ENCODE results near the gene PUS7. TPM values are rescaled to one million over a fixed set of nuclear protein-coding genes. Genes with fewer than 3 reads are reported as not detected.

The PUS7 gene
- total and polyA plus RNA-seq, 8 donors: 0.58 to 24.2 (median 9.2) TPM

GRCh38 chr7:105478606-105479005 lies 43.5 kb downstream of the PUS7 start:
- Histone ChIP-seq H3K4me1 (no peaks in the 10 kb centered on the region), H3K36me3 (peaks cover 0 to 32% (median 24%) of the 10 kb centered on the region in 4 donors), H3K9me3 (no peaks in the 10 kb centered on the region), H3K27me3 (no peaks in the 10 kb centered on the region), H3K4me3 (no peak overlapping the region), H3K27ac (no peak overlapping the region)
- no peak for DNase-seq
- TF ChIP-seq EP300 (IDR thresholded peaks at IDR 0.05) (no peak), POLR2A (IDR thresholded peaks at IDR 0.05) (no peak), POLR2AphosphoS5 (IDR thresholded peaks at IDR 0.05) (no peak), CTCF (IDR thresholded peaks at IDR 0.05) (no peak)
- intact Hi-C loops (cut with DNase I; ENCODE audit: low total_unique reads): no loop called here
- 69 to 82% (median 80%) methylated on average over 5 of the region's 5 CpGs for WGBS, 5 donors

GRCh38 chr7:105477908-105478307 lies 44.2 kb downstream of the PUS7 start:
- H3K27me3 ChIP-seq: no peaks in the 10 kb centered on the region
- WGBS, 5 donors: 93 to 97% (median 95%) methylated on average over 2 of the region's 2 CpGs
- no peaks in the 10 kb centered on the region for H3K9me3 ChIP-seq
- no peak overlapping the region for H3K4me3 ChIP-seq
- no peaks in the 10 kb centered on the region for H3K4me1 ChIP-seq
- H3K36me3 ChIP-seq: peaks cover 0 to 32% (median 24%) of the 10 kb centered on the region in 4 donors
- TF ChIP-seq POLR2AphosphoS5 (IDR thresholded peaks at IDR 0.05) (no peak), POLR2A (IDR thresholded peaks at IDR 0.05) (no peak)
- intact Hi-C loops (cut with DNase I; ENCODE audit: low total_unique reads): no loop called here
- DNase-seq: no peak
- no peak overlapping the region for H3K27ac ChIP-seq

GRCh38 chr7:105474045-105474444 lies 48.0 kb downstream of the PUS7 start:
- no peak overlapping the region for H3K27ac ChIP-seq
- no peak overlapping the region for H3K4me3 ChIP-seq
- no peaks in the 10 kb centered on the region for H3K4me1 ChIP-seq
- WGBS, 5 donors: 91 to 100% (median 97%) methylated on average over 1 of the region's 1 CpG
- DNase-seq: no peak
- intact Hi-C loops (cut with DNase I; ENCODE audit: low total_unique reads): no loop called here
- TF ChIP-seq EP300 (IDR thresholded peaks at IDR 0.05): no peak
- TF ChIP-seq CTCF (IDR thresholded peaks at IDR 0.05): no peak
- TF ChIP-seq POLR2A (IDR thresholded peaks at IDR 0.05): no peak
- TF ChIP-seq POLR2AphosphoS5 (IDR thresholded peaks at IDR 0.05): no peak
- peaks cover 0 to 13% (median 12%) of the 10 kb centered on the region in 4 donors for H3K36me3 ChIP-seq
- no peaks in the 10 kb centered on the region for H3K9me3 ChIP-seq
- H3K27me3 ChIP-seq: no peaks in the 10 kb centered on the region

GRCh38 chr7:105473163-105473562 lies 48.9 kb downstream of the PUS7 start:
- TF ChIP-seq EP300 (IDR thresholded peaks at IDR 0.05) (no peak), POLR2AphosphoS5 (IDR thresholded peaks at IDR 0.05) (no peak), POLR2A (IDR thresholded peaks at IDR 0.05) (no peak), CTCF (IDR thresholded peaks at IDR 0.05) (no peak)
- 74 to 92% (median 88%) methylated on average over 4 of the region's 4 CpGs for WGBS, 5 donors
- H3K27ac ChIP-seq: no peak overlapping the region
- no peak for DNase-seq
- no peaks in the 10 kb centered on the region for H3K9me3 ChIP-seq
- H3K4me1 ChIP-seq: no peaks in the 10 kb centered on the region
- H3K36me3 ChIP-seq: peaks cover 0 to 14% (median 12%) of the 10 kb centered on the region in 4 donors
- intact Hi-C loops (cut with DNase I; ENCODE audit: low total_unique reads): no loop called here
- no peaks in the 10 kb centered on the region for H3K27me3 ChIP-seq
- no peak overlapping the region for H3K4me3 ChIP-seq

GRCh38 chr7:105470846-105471245 lies 51.2 kb downstream of the PUS7 start:
- no peak overlapping the region for H3K4me3 ChIP-seq
- TF ChIP-seq POLR2AphosphoS5 (IDR thresholded peaks at IDR 0.05) (no peak), POLR2A (IDR thresholded peaks at IDR 0.05) (no peak), CTCF (IDR thresholded peaks at IDR 0.05) (no peak), EP300 (IDR thresholded peaks at IDR 0.05) (no peak)
- H3K27me3 ChIP-seq: no peaks in the 10 kb centered on the region
- H3K9me3 ChIP-seq: no peaks in the 10 kb centered on the region
- whole genome bisulfite sequencing, 5 donors: 86 to 93% (median 89%) methylated on average over 4 of the region's 4 CpGs
- H3K36me3 ChIP-seq: peaks cover 0 to 19% (median 12%) of the 10 kb centered on the region in 4 donors
- intact Hi-C loops (cut with DNase I; ENCODE audit: low total_unique reads): no loop called here
- no peak overlapping the region for H3K27ac ChIP-seq
- no peaks in the 10 kb centered on the region for H3K4me1 ChIP-seq
- DNase-seq: no peak

All from stomach (tissue), 9 donors.